ENCODE results near the gene EFCAB7.

Gene EFCAB7

GRCh38 chr1:63599799-63600198, 76.5 kb downstream of the EFCAB7 start:
- no peak for DNase-seq (ENCODE audit: low read depth)
- in situ Hi-C loops (cut with HindIII; ENCODE audit: low sequenced_read_pairs) = no loop called here
- no peak for TF ChIP-seq CTCF (IDR thresholded peaks at IDR 0.05; ENCODE audit: low read depth, low read length, missing control alignments)
- H3K4me3 ChIP-seq (ENCODE audit: low read depth, low read length) = no peak overlapping the region

GRCh38 chr1:63600248-63600647, 76.9 kb downstream of the EFCAB7 start:
- H3K4me3 ChIP-seq (ENCODE audit: low read depth, low read length) = no peak overlapping the region
- DNase-seq (ENCODE audit: low read depth) = no peak
- no peak for TF ChIP-seq CTCF (IDR thresholded peaks at IDR 0.05; ENCODE audit: low read depth, low read length, missing control alignments)
- in situ Hi-C loops (cut with HindIII; ENCODE audit: low sequenced_read_pairs) = no loop called here

DNA sequence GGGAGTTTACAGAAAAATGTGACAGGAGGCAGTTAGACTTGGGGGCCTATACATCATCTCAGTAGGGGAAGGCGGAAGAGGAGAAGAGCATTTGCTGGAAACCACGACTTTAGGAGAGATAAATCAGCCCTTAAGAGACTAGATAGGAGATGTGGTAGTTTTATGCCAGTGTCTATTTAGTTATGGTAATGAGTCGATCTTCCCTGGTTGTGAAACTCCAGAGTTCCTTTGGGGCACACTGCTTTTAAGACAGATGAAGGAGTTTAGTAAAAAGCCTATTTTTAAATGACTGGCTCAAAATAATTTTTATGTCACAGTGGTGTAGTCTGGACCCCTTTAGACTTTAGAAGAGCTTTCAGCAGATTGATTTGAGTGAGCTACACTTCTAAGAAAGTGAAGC, 77.7 kb downstream of the EFCAB7 start:
- H3K4me3 ChIP-seq (ENCODE audit: low read depth, low read length) = no peak overlapping the region
- no peak for TF ChIP-seq CTCF (IDR thresholded peaks at IDR 0.05; ENCODE audit: low read depth, low read length, missing control alignments)
- no peak for DNase-seq (ENCODE audit: low read depth)
- in situ Hi-C loops (cut with HindIII; ENCODE audit: low sequenced_read_pairs) = no loop called here

DNA sequence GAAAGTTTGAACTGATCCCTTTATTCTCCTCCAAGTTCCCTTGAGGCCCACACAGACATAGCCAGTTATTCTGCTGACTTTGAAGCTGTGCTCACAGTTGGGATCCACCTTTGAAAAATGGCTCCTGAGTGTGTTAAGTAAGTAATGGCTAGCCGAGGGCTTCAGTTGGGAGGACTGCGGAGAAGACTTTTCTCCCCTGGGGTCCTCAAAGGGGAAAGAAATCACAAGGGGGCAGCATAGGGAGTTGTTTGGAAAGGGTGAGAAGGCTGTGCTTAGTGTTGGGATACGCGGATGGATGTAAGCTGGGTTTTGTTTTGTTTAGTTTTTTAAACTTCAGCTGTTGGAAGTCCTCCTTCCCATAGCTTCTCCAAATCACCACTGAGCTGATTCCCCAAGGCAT, 78.1 kb downstream of the EFCAB7 start:
- TF ChIP-seq CTCF (IDR thresholded peaks at IDR 0.05; ENCODE audit: low read depth, low read length, missing control alignments) = no peak
- in situ Hi-C loops (cut with HindIII; ENCODE audit: low sequenced_read_pairs) = no loop called here
- H3K4me3 ChIP-seq (ENCODE audit: low read depth, low read length) = no peak overlapping the region
- DNase-seq (ENCODE audit: low read depth) = no peak

- no peak for DNase-seq (ENCODE audit: low read depth)
- in situ Hi-C loops (cut with HindIII; ENCODE audit: low sequenced_read_pairs) = no loop called here
- no peak overlapping the region for H3K4me3 ChIP-seq (ENCODE audit: low read depth, low read length)
- TF ChIP-seq CTCF (IDR thresholded peaks at IDR 0.05; ENCODE audit: low read depth, low read length, missing control alignments) = no peak
Observed at GRCh38 chr1:63601912-63602311, 78.6 kb downstream of the EFCAB7 start.

GRCh38 chr1:63602629-63603028, 79.3 kb downstream of the EFCAB7 start:
- in situ Hi-C loops (cut with HindIII; ENCODE audit: low sequenced_read_pairs) = no loop called here
- H3K4me3 ChIP-seq (ENCODE audit: low read depth, low read length) = no peak overlapping the region
- no peak for DNase-seq (ENCODE audit: low read depth)
- TF ChIP-seq CTCF (IDR thresholded peaks at IDR 0.05; ENCODE audit: low read depth, low read length, missing control alignments) = no peak

GRCh38 chr1:63603810-63604209, 80.5 kb downstream of the EFCAB7 start:
- DNase-seq (ENCODE audit: low read depth) = no peak
- in situ Hi-C loops (cut with HindIII; ENCODE audit: low sequenced_read_pairs) = no loop called here
- no peak overlapping the region for H3K4me3 ChIP-seq (ENCODE audit: low read depth, low read length)
- no peak for TF ChIP-seq CTCF (IDR thresholded peaks at IDR 0.05; ENCODE audit: low read depth, low read length, missing control alignments)
